NCI-H510A treated with DMSO at 0.1 percent for 48 hours (cell line): Measurements from ENCODE around the gene LPP.

ENCODE experiments used
- DNase-seq: peaks from one replicate; lab custom pipeline; 2025; lab: John Stamatoyannopoulos, UW

The LPP gene

GRCh38 chr3:188877381-188877780, 723.4 kb downstream of the LPP start:
- DNase-seq: no peak

- no peak for DNase-seq
Observed at GRCh38 chr3:188878076-188878475, 724.1 kb downstream of the LPP start.

GRCh38 chr3:188881954-188882641, 728.1 kb downstream of the LPP start:
- no peak for DNase-seq

- DNase-seq: no peak
Observed at GRCh38 chr3:188884299-188885043, 730.5 kb downstream of the LPP start.

- no peak for DNase-seq
Observed at GRCh38 chr3:188888321-188889053, 734.5 kb downstream of the LPP start.

GRCh38 chr3:188889054-188889491, 735.1 kb downstream of the LPP start:
- no peak for DNase-seq

GRCh38 chr3:188890572-188891270, 736.8 kb downstream of the LPP start:
- DNase-seq: no peak

GRCh38 chr3:188899881-188900280, 745.9 kb downstream of the LPP start:
- DNase-seq: no peak

GRCh38 chr3:188900421-188900951, 746.5 kb downstream of the LPP start:
- DNase-seq: no peak

- no peak for DNase-seq
Observed at GRCh38 chr3:188901126-188901525, 747.2 kb downstream of the LPP start.

GRCh38 chr3:188901671-188902287, 747.8 kb downstream of the LPP start:
- DNase-seq: no peak

GRCh38 chr3:188904670-188905069, 750.7 kb downstream of the LPP start:
- DNase-seq: no peak

- DNase-seq: no peak
Observed at GRCh38 chr3:188905547-188905946, 751.6 kb downstream of the LPP start.

GRCh38 chr3:188906236-188906635, 752.3 kb downstream of the LPP start:
- DNase-seq: no peak

GRCh38 chr3:188908002-188908850, 754.3 kb downstream of the LPP start:
- no peak for DNase-seq

- no peak for DNase-seq
Observed at GRCh38 chr3:188911026-188911850, 757.3 kb downstream of the LPP start.

- no peak for DNase-seq
Observed at GRCh38 chr3:188913084-188913483, 759.1 kb downstream of the LPP start.

GRCh38 chr3:188914552-188914951, 760.6 kb downstream of the LPP start:
- no peak for DNase-seq

- DNase-seq: no peak
Observed at GRCh38 chr3:188915127-188915526, 761.2 kb downstream of the LPP start.

GRCh38 chr3:188916934-188917401, 763.0 kb downstream of the LPP start:
- no peak for DNase-seq
